ENCODE measurements around the gene BTBD8. TPM values are rescaled to one million over a fixed set of nuclear protein-coding genes. Genes with fewer than 3 reads are reported as not detected.
A peak's percentile ranks its signal among the peaks of the same experiment; 100 is the strongest.

Gene BTBD8
- total and polyA plus RNA-seq, 9 of the 15 experiments (the other 6 are each of a cell fraction or from before 2014, with no cell fraction given), result 0.46 to 2.3 (median 1.2) TPM

DNA sequence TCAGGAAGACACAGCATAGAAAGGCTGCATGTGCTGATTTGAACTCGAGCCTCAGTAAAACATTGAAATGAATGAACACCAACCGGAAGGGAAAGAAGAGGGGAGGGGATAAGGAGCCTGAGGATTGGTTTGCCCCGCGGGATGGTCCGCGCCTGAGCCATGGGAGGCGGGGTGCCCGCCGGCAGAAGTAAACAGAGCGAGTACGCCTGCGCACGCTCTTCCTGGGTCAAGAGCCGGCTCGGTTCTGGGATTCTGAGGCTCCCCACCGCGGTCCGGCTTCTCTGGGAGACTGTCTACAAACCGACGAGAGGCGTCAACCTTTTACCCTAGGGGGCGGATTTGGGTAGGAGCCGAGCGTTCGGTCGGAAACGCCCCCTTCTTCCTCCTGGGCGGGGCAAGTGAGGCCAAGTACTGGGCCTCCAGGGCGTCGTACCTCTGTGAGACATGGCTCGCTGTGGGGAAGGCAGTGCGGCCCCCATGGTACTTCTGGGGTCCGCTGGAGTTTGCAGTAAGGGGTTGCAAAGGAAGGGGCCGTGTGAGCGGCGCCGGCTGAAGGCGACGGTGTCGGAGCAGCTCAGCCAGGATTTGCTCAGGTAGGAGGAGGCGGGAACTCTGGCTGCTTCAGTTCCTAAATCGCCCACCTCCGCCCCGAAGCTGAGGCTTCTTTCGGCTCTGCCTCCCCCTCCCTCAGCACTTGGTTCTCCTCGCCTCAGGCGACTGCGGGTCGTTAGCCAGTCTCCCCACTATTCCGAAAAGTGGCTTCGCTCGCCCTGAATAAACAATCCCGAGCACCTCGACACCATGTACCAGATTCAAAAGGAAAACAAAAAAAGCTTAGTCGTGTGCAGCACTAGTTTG lies at the start of gene BTBD8 (continued):
- TF ChIP-seq MEF2D (tag; conservative IDR thresholded peaks at IDR 0.05; ENCODE audit: low read depth), result no peak
- TF ChIP-seq, protein P1, sequence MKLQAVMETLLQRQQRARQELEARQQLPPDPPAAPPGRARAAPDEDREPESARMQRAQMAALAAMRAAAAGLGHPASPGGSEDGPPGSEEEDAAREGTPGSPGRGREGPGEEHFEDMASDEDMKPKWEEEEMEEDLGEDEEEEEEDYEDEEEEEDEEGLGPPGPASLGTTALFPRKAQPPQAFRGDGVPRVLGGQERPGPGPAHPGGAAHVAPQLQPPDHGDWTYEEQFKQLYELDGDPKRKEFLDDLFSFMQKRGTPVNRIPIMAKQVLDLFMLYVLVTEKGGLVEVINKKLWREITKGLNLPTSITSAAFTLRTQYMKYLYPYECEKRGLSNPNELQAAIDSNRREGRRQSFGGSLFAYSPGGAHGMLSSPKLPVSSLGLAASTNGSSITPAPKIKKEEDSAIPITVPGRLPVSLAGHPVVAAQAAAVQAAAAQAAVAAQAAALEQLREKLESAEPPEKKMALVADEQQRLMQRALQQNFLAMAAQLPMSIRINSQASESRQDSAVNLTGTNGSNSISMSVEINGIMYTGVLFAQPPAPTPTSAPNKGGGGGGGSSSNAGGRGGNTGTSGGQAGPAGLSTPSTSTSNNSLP (IDR thresholded peaks at IDR 0.05; ENCODE audit: borderline replicate concordance, low read depth, low read length), result no peak
- no peak for TF ChIP-seq CBFB (CRISPR knock-in tag; IDR thresholded peaks at IDR 0.05)
- no peak for TF ChIP-seq CCNT2 (IDR thresholded peaks at IDR 0.05; ENCODE audit: borderline replicate concordance, extremely low read depth, insufficient read length, low read depth, low read length)
- no peak for TF ChIP-seq FIP1L1 (IDR thresholded peaks at IDR 0.05; ENCODE audit: low read depth, low read length, poor library complexity, severe bottlenecking)
- TF ChIP-seq ATF1 (CRISPR knock-in tag; IDR thresholded peaks at IDR 0.05), result no peak
- peak; percentile 42; the same call in 1 of the 2 replicates for TF ChIP-seq ATF1 (tag; IDR thresholded peaks at IDR 0.05)
- no peak for TF ChIP-seq PYGO2 (tag; IDR thresholded peaks at IDR 0.05)
- peak in 1 of 2 experiments; percentile 23; a peak in 1 of 4 replicates for TF ChIP-seq HDAC1 (IDR thresholded peaks at IDR 0.05)
- TF ChIP-seq ARNT (IDR thresholded peaks at IDR 0.05), result no peak
- no peak for TF ChIP-seq PCBP1 (IDR thresholded peaks at IDR 0.05; ENCODE audit: low read depth, low read length, poor library complexity, severe bottlenecking)
- TF ChIP-seq NBN (IDR thresholded peaks at IDR 0.05; ENCODE audit: low read depth), result no peak; the same call in 1 of the 2 replicates
- no peak for TF ChIP-seq ZNF212 (CRISPR knock-in tag; IDR thresholded peaks at IDR 0.05)
- no peak for TF ChIP-seq NELFE (IDR thresholded peaks at IDR 0.05; ENCODE audit: insufficient read depth, insufficient read length)
- TF ChIP-seq ZNF696 (CRISPR knock-in tag; conservative IDR thresholded peaks at IDR 0.05), result no peak
- TF ChIP-seq PHTF2 (CRISPR knock-in tag; IDR thresholded peaks at IDR 0.05), result no peak
- TF ChIP-seq, protein P2, sequence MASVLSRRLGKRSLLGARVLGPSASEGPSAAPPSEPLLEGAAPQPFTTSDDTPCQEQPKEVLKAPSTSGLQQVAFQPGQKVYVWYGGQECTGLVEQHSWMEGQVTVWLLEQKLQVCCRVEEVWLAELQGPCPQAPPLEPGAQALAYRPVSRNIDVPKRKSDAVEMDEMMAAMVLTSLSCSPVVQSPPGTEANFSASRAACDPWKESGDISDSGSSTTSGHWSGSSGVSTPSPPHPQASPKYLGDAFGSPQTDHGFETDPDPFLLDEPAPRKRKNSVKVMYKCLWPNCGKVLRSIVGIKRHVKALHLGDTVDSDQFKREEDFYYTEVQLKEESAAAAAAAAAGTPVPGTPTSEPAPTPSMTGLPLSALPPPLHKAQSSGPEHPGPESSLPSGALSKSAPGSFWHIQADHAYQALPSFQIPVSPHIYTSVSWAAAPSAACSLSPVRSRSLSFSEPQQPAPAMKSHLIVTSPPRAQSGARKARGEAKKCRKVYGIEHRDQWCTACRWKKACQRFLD (CRISPR knock-in tag; IDR thresholded peaks at IDR 0.05), result no peak
- TF ChIP-seq ZNF766 (CRISPR knock-in tag; conservative IDR thresholded peaks at IDR 0.05), result no peak
- TF ChIP-seq, protein P3, sequence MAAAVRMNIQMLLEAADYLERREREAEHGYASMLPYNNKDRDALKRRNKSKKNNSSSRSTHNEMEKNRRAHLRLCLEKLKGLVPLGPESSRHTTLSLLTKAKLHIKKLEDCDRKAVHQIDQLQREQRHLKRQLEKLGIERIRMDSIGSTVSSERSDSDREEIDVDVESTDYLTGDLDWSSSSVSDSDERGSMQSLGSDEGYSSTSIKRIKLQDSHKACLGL (CRISPR knock-in tag; IDR thresholded peaks at IDR 0.05; ENCODE audit: borderline replicate concordance, poor library complexity, severe bottlenecking), result no peak
- 0 out of 2 replicates have a peak, but pooled peaks have one; percentile 29 for TF ChIP-seq SMARCE1 (IDR thresholded peaks at IDR 0.05)
- TF ChIP-seq, protein P4, sequence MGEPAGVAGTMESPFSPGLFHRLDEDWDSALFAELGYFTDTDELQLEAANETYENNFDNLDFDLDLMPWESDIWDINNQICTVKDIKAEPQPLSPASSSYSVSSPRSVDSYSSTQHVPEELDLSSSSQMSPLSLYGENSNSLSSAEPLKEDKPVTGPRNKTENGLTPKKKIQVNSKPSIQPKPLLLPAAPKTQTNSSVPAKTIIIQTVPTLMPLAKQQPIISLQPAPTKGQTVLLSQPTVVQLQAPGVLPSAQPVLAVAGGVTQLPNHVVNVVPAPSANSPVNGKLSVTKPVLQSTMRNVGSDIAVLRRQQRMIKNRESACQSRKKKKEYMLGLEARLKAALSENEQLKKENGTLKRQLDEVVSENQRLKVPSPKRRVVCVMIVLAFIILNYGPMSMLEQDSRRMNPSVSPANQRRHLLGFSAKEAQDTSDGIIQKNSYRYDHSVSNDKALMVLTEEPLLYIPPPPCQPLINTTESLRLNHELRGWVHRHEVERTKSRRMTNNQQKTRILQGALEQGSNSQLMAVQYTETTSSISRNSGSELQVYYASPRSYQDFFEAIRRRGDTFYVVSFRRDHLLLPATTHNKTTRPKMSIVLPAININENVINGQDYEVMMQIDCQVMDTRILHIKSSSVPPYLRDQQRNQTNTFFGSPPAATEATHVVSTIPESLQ (CRISPR knock-in tag; IDR thresholded peaks at IDR 0.05), result 0 out of 2 replicates have a peak, but pooled peaks have one; percentile 72

Measured in K562 (cell line).